Measurements from ENCODE around the gene PHKA2.

PHKA2 gene

DNA sequence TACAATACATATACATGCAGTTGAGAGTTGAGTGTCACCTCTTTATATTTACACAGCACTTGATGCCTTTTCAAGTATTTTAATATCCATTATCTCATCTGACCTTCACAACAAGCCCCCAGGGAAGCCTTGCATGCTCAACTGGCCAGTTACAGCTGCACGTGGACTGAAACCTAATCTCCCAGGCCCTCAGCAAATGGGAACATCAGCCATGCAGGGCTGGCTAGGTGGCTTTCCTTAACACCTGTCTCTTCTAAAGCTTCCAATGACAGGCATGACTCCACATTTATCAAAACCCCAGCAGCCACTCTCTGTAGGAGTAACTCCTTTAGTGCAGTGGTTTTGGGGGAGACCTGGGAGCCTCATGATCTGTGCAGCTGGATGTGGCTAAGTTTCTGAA is 56.4 kb downstream of the PHKA2 start:
- DNase-seq: no peak

DNA sequence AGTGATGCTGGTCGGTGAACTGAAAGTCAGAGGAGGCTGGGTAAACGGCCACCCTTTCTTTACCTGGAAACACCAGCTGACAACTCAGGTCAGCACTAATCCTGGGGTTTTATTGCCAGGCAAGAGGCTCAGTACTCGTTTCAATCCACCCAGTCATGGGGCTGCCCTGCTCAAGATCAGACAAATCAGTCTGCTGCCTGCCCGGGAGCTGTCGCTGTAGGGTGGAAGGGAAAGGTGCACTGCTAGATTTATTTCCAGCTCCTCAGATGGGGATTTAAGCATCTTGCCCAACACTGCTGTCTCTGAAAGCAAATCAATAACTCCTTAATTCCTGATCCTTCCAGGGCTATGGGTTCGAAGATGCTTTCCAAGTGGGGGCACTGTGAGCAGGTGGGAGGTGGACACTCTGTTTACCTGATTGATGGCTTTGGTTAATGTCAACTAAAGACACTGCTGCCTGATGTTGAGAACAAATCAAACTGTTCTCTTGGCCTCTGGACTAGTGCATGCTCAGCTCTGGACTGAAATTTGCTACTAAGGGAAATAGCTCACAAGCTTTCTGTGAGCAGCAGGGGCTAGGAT is 59.3 kb downstream of the PHKA2 start:
- DNase-seq: no peak

DNA sequence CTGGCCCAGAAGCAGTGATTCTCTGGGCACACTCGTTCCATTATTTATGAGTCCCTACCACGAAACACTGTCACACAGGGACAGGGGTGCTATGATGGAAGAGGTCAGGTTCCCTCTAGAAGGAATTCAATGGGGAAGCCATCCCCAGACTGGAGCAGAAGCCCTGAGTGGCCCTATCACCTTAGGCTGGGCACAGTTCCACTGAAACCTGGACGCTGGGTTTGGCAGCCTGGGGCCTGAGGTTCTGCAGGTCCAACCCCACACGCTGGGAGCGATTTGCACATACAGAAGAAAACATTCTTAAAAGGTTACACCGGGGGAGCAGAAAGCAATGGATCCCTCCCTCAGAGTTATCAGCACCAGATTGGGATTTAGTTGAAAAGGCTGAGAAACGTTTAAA is 63.3 kb downstream of the PHKA2 start:
- no peak for DNase-seq

DNA sequence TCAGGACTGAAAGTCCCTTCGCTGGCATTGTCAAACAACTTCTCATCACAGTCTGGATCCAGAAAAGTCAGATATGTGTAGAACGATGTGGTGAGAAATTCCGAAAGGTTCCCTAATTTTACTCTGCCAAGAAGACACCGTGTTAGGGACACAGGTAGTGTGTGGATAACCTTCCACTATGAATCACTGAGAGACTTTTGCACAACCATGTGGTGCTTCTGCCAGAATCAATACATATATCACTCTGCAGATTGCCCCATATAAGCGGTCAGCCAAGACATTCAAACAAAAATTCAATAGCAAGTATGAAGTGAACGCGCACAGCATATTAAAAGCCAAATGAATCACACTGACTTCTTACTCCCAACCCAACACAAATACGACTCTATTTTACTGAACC is 63.8 kb downstream of the PHKA2 start:
- DNase-seq: no peak

DNA sequence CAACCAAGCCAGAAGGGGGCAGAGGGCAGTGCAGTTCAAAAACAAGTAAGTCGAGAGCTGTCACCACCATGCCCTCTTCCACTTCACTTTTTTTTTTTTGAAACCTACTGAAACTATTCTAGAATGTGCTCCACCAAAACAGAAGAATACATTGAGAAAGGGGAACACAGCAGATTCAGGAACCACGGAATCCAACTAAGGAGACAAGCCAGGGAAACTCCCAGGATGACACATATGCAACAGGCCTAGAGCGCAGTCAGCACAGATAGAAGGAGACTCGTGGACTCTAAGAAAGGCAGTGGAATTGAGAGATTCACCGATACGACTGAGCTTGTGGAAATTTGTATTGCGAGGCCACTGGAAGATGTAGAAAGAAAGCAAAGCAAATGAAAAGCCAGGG is 66.1 kb downstream of the PHKA2 start:
- DNase-seq: no peak

DNA sequence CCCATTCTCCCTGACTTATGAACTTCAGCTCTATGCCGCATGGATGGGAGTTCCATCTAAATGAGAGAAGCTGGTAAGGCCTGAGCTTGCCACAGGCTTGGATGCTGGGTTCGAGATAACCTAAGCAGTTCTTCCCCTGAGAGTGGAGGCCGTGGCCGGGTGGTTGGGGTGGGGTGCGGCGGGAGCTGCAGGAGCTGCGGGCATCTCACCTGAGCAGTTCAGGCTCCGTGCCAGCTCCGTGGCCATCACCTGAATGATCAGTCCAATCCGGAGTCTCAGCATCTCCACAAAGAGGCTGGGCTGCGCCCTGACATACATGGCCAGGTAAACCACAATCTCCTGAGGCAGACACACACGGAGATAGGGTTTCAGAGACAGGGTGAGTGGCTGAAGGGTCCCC is 77.6 kb downstream of the PHKA2 start:
- DNase-seq: no peak

DNA sequence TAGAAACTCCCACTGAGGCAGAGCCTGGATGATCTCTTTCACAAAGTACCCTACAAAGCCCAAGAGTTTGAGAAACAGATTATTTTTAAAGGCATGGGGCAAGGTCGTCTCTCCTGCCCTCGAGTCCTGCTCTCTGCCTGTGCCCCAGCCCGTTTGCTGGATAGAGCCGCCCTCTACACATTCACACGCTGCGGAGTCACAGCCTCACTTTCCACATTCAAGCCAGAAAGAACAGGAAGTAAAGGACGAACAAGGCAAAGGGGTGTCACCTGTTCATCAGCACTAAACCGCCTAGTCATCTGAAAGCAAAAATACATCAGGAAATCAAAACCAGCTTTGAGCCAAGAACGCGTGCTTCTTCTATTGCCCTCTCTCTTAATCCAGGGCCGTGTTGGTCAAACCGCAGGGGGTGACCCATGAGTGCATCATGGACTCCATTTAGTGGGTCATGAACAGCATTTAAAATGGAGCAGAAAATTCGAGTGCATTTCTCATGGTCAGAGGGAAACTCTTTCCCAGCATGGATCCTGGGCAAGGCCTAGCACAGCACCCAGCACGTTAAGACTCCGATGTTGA is 83.4 kb downstream of the PHKA2 start:
- DNase-seq: no peak

DNA sequence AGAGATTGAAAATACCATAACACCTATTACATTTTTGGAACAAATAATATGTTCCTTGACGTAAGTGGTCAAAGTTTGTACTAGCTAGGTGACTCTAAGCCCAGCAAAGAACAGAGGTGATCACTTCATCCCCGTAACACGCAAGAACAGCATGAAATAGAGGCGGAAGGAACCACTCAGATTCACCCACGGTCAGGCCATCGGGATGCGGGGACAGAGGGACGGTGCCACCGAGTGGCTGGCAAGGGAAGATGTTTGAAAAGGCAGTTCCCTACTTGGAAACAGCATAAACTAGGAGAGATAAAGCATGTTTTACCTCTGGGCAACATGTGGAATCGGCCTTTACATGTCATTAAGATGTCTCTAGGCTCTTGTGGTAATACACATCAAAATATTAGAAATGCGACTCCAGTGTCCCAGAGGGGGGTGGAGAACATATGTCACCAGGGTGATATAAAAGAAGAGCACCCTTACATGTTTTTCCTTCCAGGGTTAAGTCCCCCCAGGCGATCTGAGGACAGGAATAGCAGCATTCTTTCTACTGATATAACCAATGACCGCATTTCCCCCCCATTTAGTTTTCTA is 84.0 kb downstream of the PHKA2 start:
- DNase-seq: no peak

DNA sequence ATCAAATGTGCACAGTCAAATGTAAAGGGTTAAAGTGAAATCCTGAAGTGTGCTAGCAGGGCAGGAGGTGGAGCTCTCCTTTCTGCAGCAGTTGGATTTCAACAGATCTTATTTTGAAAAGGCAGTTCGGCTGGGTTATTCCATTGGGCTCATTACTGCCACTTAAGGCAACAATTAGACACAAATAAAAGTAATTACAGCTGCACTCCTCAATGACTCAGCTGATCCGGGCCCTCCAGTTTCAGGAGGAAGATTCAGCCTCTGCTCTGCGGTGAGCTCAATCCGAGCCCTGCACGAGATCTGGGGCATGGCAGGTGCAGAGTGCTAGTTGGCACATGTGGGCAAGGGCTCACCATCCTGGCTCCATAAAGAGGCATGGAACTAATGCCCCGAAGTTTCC is 85.4 kb downstream of the PHKA2 start:
- no peak for DNase-seq

DNA sequence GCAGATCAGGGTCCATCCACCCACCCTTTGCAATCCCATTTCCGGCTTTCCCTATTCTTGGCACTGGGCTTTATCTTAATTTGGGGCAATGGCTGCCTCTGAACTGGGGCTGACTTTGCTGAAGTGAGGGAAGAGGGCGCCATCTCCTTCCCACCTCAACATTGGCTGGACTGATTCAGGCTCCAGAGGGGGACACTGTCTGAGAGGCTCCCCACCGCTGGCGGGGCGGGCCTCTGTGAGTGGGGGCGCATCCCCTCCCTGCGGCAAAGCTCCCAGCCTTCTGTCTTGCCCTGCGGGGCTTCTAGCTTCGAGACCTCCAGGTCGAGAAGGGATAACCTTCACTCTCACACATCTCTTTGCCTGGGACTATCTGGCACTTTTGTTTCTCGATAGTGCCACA is 85.8 kb downstream of the PHKA2 start:
- DNase-seq: no peak

DNA sequence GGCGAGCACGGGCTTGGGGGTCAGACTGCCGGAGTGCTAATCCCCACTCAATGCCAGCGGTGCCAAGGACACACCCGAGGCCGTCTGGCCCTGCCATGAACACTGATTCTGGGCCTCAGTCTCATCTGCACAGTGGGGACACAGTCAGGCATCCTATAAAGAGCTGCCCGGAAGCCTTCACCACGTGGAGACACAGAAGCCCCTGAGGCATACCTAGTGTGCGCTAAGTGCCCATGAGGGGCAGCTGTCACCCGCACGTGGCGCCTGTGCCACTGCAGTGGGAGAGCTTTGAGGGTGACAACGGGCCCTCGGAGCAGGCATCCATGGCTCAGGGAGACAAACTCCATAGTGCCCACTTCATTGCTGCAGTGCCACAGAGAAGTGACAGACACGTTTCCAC is 86.3 kb downstream of the PHKA2 start:
- no peak for DNase-seq

DNA sequence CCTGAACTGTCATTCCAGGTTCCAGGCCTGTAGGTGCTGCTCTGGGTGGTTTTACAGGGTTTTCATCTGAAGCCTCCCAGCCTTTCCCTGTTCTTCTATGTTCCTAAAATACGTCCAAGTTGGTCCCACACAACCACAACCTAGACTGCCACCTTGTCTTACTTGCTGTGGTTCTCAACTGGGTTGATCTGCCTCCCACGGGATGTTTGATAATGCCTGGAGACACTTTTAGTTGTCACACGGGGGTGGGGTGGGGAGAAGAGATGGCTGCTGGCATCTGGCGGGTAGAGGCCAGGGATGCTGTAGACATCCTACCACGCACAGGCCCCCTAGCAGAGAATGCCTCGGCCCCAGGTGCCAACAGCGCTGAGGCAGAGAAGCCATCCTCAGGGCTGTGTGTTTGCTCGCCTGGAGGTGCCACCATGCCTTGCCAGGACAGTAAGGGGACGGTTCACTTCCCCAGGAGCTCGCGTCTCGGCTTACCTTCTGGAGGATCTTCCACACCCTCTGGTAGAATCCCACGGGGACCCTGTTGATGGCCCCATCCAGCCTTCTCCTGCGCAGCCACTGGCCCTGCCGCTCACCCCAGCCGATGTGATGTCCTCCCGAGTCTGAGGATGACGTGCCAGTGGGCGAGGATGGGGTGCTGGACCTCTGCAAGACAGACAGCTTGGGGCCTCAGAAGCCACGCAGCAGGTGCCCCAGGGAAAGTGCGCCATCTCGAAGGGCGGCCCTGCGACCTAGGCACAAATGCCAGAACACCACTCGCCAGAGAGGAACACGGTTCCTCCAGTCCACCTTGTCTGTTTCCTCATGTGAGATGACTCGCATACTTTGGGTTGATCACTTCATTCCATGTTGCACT is 87.0 kb downstream of the PHKA2 start:
- DNase-seq: no peak

DNA sequence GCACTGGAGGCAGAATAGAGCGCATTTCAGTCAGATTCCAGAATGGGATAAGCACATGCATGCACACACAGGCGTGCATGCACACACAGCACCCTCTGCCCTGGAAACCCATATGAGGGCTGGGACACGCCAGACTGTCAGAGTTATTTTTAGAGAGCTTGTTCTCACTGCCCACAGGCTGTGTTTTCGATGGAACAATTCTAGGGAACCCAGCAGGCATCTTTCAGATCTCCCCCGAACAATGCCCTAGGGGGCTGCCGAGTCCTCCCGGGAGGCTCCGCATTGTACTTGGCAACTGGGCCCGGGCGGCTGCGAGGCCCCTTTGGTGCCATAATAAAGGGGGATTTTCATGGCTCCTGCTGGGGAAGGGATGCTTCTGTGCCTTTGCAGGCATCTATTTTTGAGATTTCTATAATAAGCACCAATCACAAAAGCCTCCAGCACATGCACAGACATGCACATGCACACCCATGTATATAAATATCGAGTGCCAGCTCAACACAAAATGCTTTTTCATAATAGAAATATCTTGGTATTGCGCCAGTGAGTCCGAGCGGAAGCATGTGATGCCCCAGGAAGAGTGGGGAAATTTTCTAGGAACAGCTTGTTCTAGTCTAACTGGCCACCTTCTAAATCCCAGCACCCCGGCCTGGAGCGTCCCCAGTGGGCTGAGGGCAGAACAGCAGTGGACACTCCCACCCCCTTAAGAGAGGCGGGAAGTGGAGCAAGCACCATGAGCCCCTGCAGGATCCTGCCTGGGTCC is 88.5 kb downstream of the PHKA2 start:
- no peak for DNase-seq

DNA sequence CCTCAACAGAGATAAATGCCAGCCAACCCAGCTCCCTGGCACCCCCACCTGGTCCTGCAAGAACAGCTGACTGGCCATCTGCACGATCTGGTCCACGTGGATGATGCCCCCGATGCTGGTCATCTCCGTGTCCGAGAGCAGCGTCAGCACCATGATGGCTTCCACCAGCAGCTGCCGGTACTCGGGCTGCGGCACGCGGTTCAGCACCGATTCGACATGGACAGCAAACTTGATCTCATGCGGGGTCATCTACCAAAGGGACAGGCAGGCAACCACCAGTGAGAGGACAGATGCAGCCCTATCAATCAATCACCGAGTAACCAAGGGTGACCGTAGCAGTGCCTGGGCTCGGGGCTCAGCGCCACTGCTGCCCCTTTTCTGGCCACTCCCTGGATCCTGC is 89.8 kb downstream of the PHKA2 start:
- DNase-seq: no peak

DNA sequence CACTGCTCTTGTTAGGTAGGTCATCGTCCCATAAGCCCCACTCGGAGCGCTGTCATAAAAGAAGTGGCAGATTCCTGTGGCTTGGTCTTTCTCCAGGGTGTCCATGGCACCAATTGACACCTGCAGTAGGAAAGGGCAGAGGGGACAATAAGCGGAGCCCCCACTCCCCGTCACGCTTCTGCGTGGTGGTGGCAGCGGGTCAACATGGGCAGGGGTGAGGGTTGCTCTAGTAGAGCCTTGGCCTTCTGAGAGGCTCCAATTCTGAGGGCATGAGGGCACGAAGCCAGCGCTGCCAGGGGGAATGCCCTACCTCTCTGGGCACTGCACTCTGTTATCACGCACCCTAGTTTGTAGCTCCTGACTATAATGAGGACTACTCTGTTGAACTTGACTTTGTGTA is 90.4 kb downstream of the PHKA2 start:
- no peak for DNase-seq

DNA sequence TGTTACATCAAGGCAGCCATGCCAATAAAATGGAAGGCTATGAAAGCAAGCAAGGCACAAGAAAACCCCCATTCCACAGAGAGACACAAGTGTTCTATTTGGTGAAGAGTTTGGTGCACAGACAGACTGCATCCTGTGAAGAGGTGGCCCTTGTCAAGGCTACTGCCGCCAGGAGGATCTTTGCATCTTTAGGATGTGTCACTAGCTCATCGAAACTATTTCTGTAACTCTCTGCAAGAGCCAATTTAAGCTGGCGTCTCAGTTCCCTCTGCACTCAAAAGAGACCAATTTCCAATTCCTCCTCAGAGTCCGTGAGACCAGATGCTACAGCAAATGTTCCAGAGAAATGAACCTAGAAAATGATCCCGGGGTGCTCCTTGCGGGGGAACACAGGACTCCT is 91.0 kb downstream of the PHKA2 start:
- DNase-seq: no peak

DNA sequence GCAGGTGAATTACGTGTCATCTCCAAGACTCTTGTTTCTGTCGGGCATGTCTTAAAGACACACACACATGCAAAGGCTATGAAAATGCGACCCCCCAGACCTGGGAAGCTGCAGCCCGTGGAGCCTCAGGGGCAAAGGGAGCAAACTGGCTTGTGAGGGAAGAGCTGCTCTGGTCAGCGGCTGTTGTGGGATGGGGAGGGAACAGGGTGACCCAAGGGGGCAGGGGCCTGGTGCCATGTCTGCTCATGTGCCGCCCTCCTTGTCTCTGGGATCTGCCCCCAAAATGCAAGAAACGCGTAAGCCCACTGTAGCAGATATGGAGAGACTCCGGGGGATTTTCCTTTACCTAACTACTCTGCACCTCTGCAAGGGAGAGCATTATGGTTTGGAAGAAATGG is 92.4 kb downstream of the PHKA2 start:
- DNase-seq: no peak

DNA sequence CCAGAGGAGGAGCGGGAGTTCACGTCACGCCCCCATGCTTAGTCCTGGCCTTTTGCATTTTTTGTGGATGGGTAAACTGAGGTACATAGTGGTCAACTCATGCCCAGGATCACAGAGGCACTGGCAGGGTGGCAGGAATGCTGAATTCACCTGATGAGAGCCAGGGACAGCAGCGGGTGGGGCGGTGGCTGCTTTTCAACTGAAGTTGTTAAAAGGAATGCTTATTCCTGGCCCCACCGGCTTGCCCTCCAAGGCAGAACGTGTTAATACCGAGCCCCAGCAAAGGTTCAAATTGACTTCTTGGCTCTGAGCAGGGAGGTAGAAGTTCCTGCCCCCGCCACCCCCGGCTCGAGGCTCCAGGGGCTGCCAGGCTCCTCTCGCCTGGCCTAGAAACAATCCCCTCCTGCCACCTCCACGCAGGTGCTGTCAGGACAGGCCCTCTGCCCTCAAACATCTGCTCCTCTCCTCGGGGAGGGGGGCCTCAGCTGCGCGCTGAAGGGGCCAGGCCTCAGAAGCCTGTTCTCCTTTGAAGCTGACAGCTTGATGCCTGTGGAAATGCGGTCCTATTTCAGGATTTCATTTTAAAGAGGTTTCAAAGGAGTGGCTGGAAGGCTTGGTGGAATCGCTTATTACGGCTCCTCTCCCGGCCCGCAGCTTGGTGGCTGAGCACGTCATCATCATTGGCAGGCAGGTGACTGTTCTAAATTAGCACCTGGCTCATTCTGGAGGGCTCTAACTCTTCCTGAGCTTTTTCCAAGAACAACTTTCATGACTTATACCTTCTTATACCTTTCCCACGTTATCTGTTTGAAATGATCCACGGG is 93.0 kb downstream of the PHKA2 start:
- no peak for DNase-seq

DNA sequence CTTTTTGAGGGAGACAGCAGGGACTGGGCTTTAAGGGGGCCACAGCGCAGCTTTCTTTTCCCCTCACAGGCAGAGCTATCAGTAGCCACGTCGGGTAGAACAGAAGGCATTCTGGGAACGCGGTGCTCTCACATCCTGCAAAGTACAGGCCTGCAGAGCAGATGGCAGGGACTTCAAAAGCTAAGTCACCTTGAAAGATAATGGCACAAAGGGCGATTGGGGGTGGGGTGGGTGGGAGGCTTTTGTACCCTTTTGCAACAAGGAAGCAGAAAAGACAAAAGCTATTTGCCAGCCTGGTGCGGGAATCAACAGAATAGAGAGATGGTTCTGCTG is 93.9 kb downstream of the PHKA2 start:
- DNase-seq: no peak

DNA sequence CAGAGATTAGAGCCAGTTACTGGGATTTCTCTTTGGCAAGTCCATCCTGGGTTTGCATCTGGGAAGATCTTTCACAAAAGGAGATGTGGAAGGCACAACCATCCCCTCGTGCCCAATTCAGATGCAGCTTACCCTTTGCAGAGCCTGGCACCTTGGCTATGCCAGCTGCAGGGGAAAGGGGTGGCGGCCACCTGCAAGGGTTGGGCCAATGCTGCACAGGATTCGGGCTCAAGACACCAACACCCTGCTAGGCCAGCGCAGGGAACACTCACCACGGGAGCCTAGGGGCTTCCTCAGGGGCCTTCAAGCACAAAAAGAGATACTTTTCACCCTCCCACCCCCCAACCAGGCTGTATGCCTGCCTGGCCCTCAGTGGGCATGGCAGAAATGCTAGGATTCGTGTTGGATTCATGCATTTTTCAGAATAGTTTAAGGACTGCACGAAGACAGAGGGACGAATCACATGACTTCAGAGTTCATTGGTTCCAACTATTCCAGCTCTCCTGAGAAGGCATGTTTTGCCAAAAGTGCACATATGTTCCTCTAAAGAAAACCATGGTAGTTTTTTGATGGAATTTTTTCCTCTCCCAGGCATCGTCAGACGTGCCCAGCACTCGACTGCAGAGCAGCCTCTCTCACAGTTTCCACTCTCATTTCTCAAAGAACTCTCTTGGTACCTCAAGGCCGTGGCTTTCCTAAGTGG is 94.4 kb downstream of the PHKA2 start:
- no peak for DNase-seq

DNA sequence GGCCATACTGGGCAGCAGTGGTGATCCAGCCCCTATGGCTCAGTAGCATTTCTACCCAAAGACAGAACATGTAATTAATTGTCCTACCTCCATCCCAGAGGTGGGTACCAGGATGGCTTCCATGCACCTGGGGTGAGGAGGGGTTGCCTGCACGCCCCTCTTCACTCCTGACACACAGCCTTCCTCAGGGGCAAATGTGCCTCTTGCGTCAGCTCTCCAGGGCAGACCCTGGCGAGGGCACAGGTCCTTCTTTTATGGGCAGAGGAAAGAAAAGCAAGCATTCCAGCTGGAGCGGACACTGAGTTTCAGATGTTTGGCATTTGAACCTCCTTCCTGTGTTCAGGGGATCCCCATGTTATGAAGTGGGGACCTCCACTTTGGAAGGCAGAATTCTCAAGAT is 95.6 kb downstream of the PHKA2 start:
- no peak for DNase-seq

DNA sequence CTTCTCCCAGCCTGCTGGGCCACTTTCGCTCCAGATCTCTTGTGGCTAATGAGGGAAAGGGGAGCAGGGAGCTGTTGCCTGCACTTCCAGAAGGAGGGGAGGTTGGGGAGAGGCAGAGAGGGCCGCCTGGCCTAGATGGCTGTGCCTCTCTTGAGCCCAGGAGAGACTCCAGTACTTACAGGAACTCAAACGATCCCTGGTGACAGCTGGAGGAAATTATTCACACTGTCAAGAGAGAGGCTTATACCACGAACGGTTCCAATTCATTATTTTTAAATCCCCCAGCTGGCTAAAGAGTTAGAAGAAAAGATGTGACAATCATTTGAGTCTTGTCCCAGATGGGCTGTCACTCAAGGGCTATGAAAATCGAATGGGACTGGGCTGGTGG is 96.1 kb downstream of the PHKA2 start:
- no peak for DNase-seq

Data from SIG-M5 (cell line).